GM18507 (cell line): ENCODE results near the gene NPFFR1.

ENCODE experiments used
- DNase-seq: peaks from one replicate; pipeline ENCODE4 v3.0.0; 2011; ENCODE audit warnings: low read depth; ENCODE audit not compliant: insufficient read length; ENCODE audit errors: extremely low spot score
- FAIRE-seq: peaks from 2 replicates; lab custom pipeline; 2011; peaks lifted over from hg19 to GRCh38; lab: Jason Lieb, UNC

The NPFFR1 gene

GRCh38 chr10:70283445-70284399 is at the start of gene NPFFR1:
Gene NPFFR1 (minus strand): TSS chr10:70284004. CDS start chr10:70283676, 328 bp downstream.
- DNase-seq (no peak), FAIRE-seq (no peak)

GRCh38 chr10:70333268-70333667 is 49.5 kb upstream of the NPFFR1 start:
- FAIRE-seq (no peak), DNase-seq (no peak)

GRCh38 chr10:70331486-70332268 is 47.9 kb upstream of the NPFFR1 start:
- peak; percentile 90 for FAIRE-seq
- DNase-seq: peak; percentile 77

- FAIRE-seq (no peak), DNase-seq (no peak)
Observed at GRCh38 chr10:70331160-70331485, 47.3 kb upstream of the NPFFR1 start.

- DNase-seq: no peak
- FAIRE-seq: no peak
Observed at GRCh38 chr10:70330671-70331070, 46.9 kb upstream of the NPFFR1 start.

- DNase-seq: no peak
- no peak for FAIRE-seq
Observed at GRCh38 chr10:70328967-70329366, 45.2 kb upstream of the NPFFR1 start.

- DNase-seq (no peak), FAIRE-seq (no peak)
Observed at GRCh38 chr10:70328018-70328417, 44.2 kb upstream of the NPFFR1 start.

- DNase-seq: no peak
- FAIRE-seq: no peak
Observed at GRCh38 chr10:70324951-70325781, 41.4 kb upstream of the NPFFR1 start.

- FAIRE-seq: peak; percentile 56
Observed at GRCh38 chr10:70324339-70324861, 40.6 kb upstream of the NPFFR1 start.

GRCh38 chr10:70323697-70324338 is 40.0 kb upstream of the NPFFR1 start:
- FAIRE-seq: no peak

More at GRCh38 chr10:70324339-70324861, 40.6 kb upstream of the NPFFR1 start:
- peak; percentile 20 for DNase-seq

GRCh38 chr10:70323138-70323696 is 39.4 kb upstream of the NPFFR1 start:
- FAIRE-seq (no peak), DNase-seq (no peak)

More at GRCh38 chr10:70323697-70324338, 40.0 kb upstream of the NPFFR1 start:
- no peak for DNase-seq

GRCh38 chr10:70321897-70322890 is 38.4 kb upstream of the NPFFR1 start:
- DNase-seq (no peak), FAIRE-seq (no peak)

- FAIRE-seq: no peak
- DNase-seq: no peak
Observed at GRCh38 chr10:70321233-70321632, 37.4 kb upstream of the NPFFR1 start.

GRCh38 chr10:70320751-70321150 is 36.9 kb upstream of the NPFFR1 start:
- DNase-seq: no peak
- FAIRE-seq: no peak

- DNase-seq (no peak), FAIRE-seq (no peak)
Observed at GRCh38 chr10:70319824-70320223, 36.0 kb upstream of the NPFFR1 start.

- no peak for FAIRE-seq
Observed at GRCh38 chr10:70319183-70319582, 35.4 kb upstream of the NPFFR1 start.

GRCh38 chr10:70317943-70318318 is 34.1 kb upstream of the NPFFR1 start:
- no peak for DNase-seq
- FAIRE-seq: no peak

More at GRCh38 chr10:70319183-70319582, 35.4 kb upstream of the NPFFR1 start:
- DNase-seq: no peak
